Measurements from ENCODE around the gene GID8. TPM values are rescaled to one million over a fixed set of nuclear protein-coding genes. Genes with fewer than 3 reads are reported as not detected.

GID8 gene
- total and polyA plus RNA-seq, 2 of the 13 experiments (the other 11 are each of a cell fraction or from before 2014, with no cell fraction given) = 39.6 to 59.8 TPM

- TF ChIP-seq POLR2AphosphoS5 (IDR thresholded peaks at IDR 0.05; ENCODE audit: low read depth, low read length) = peak; percentile 65
- no peak for TF ChIP-seq MYNN (CRISPR knock-in tag; IDR thresholded peaks at IDR 0.05; ENCODE audit: low read depth)
- TF ChIP-seq PHF20 (CRISPR knock-in tag; IDR thresholded peaks at IDR 0.05) = peak; percentile 78
- peak; percentile 75; the same call in 1 of the 2 replicates for TF ChIP-seq SALL2 (CRISPR knock-in tag; IDR thresholded peaks at IDR 0.05)
- no peak for TF ChIP-seq ATF1 (CRISPR knock-in tag; IDR thresholded peaks at IDR 0.05)
- peak; percentile 94 for TF ChIP-seq ZNF782 (CRISPR knock-in tag; IDR thresholded peaks at IDR 0.05; ENCODE audit: borderline replicate concordance)
- TF ChIP-seq MLXIP (CRISPR knock-in tag; IDR thresholded peaks at IDR 0.05; ENCODE audit: borderline replicate concordance) = peak; percentile 92; the same call in 1 of the 2 replicates
- TF ChIP-seq RERE (CRISPR knock-in tag; IDR thresholded peaks at IDR 0.05; ENCODE audit: low read depth) = peak; percentile 84
- TF ChIP-seq AKAP8 (CRISPR knock-in tag; IDR thresholded peaks at IDR 0.05) = peak; percentile 99
- TF ChIP-seq GFI1 (CRISPR knock-in tag; IDR thresholded peaks at IDR 0.05; ENCODE audit: borderline replicate concordance) = peak; percentile 61
- 0 out of 2 replicates have a peak, but pooled peaks have one; percentile 59 for TF ChIP-seq ZNF598 (CRISPR knock-in tag; IDR thresholded peaks at IDR 0.05; ENCODE audit: borderline replicate concordance)
- peak; percentile 70; the same call in 1 of the 2 replicates for TF ChIP-seq ZNF543 (CRISPR knock-in tag; IDR thresholded peaks at IDR 0.05)
- TF ChIP-seq FOXK1 (CRISPR knock-in tag; IDR thresholded peaks at IDR 0.05; ENCODE audit: borderline replicate concordance, low read depth) = peak; percentile 66; the same call in 1 of the 2 replicates
- TF ChIP-seq ZSCAN25 (CRISPR knock-in tag; IDR thresholded peaks at IDR 0.05) = peak; percentile 68; the same call in 1 of the 2 replicates
- peak; percentile 90; the same call in 1 of the 2 replicates for TF ChIP-seq BORCS8-MEF2B (CRISPR knock-in tag; IDR thresholded peaks at IDR 0.05)
- peak; percentile 80 for TF ChIP-seq ZBTB44 (CRISPR knock-in tag; IDR thresholded peaks at IDR 0.05)
- peak; percentile 36; the same call in 1 of the 2 replicates for TF ChIP-seq PAX8 (CRISPR knock-in tag; IDR thresholded peaks at IDR 0.05; ENCODE audit: borderline replicate concordance)
- TF ChIP-seq SMARCE1 (IDR thresholded peaks at IDR 0.05; ENCODE audit: borderline replicate concordance) = no peak
- peak; percentile 13; the same call in 1 of the 2 replicates for TF ChIP-seq ZNF790 (CRISPR knock-in tag; IDR thresholded peaks at IDR 0.05; ENCODE audit: borderline replicate concordance)
Observed at GRCh38 chr20:62953839-62954703, 16.1 kb downstream of the GID8 start (continued).
